ENCODE data around the gene SDCCAG8.

DNA sequence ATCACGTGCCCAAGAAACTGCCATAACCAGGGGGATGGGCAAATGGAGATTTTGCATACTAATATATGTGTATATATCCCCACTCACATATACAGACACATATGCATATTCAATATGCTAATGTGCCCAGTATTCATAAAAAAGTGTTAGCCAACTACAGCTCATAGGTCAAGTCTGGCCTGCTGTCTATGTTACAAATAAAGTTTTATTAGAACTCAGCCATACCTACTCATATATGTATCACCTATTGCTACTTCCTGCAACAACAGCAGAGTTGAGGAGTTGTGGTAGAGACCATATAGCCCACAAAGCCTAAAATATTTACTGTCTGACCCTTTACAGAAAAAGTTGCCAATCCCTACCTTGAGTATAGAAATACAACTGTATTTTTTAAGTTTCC is 93.3 kb downstream of the SDCCAG8 start:
- TF ChIP-seq CTCF (IDR thresholded peaks at IDR 0.05) (no peak), POLR2A (IDR thresholded peaks at IDR 0.05) (no peak)

Data from body of pancreas (tissue), 4 donors.